Neural cell (in vitro differentiated cells): ENCODE results near the gene TACR2. TPM values are rescaled to one million over a fixed set of nuclear protein-coding genes. Genes with fewer than 3 reads are reported as not detected.

Source experiments
- H2AFZ ChIP-seq: fragments of 200-600, 300-800 bp; sonication (generic), shearing (Covaris generic); 2 replicates; pipeline ENCODE4 v1.6.0; 2014; ENCODE audit warnings: low read depth, mild to moderate bottlenecking, antibody characterized with exemption, low read length, moderate library complexity
- H3F3A ChIP-seq: fragments of 200-600 bp; shearing (Covaris generic); 2 replicates; pipeline ENCODE4 v1.6.1; 2016; ENCODE audit warnings: mild to moderate bottlenecking, moderate library complexity, mixed read lengths, antibody characterized with exemption, low read length; ENCODE audit not compliant: insufficient read depth, poor library complexity, severe bottlenecking
- H3K27ac ChIP-seq: fragments of 200-600, 300-800 bp; sonication (generic), shearing (Covaris generic); 2 replicates; pipeline ENCODE4 v1.5.1; 2014; ENCODE audit warnings: mild to moderate bottlenecking, low read length, moderate library complexity
- H3K27me3 ChIP-seq: fragments of 300-800, 200-600 bp; sonication (generic), shearing (Covaris generic); 2 replicates; pipeline ENCODE4 v1.6.0; 2014; ENCODE audit warnings: mild to moderate bottlenecking, low read depth, low read length, moderate library complexity; ENCODE audit not compliant: insufficient read depth
- H3K36me3 ChIP-seq: fragments of 300-800, 200-600 bp; sonication (generic), shearing (Covaris generic); 2 replicates; pipeline ENCODE4 v1.5.1; 2014; ENCODE audit warnings: mild to moderate bottlenecking, antibody characterized with exemption, low read length, moderate library complexity; ENCODE audit not compliant: insufficient read depth
- H3K4me2 ChIP-seq: fragments of 300-800, 200-600 bp; sonication (generic), shearing (Covaris generic); 2 replicates; pipeline ENCODE4 v1.6.0; 2014; ENCODE audit warnings: mild to moderate bottlenecking, low read length
- H3K4me3 ChIP-seq: fragments of 300-800, 200-600 bp; sonication (generic), shearing (Covaris generic); 2 replicates; pipeline ENCODE4 v1.5.1; 2014; ENCODE audit warnings: mild to moderate bottlenecking, low read length, moderate library complexity
- H3K79me2 ChIP-seq: fragments of 200-600 bp; shearing (Covaris generic); replicated peaks from 2 replicates; pipeline ENCODE4 v1.6.0; 2014; ENCODE audit warnings: mild to moderate bottlenecking, low read length, moderate library complexity; ENCODE audit not compliant: insufficient read depth
- H3K9ac ChIP-seq: fragments of 300-800, 200-600 bp; sonication (generic), shearing (Covaris generic); 2 replicates; pipeline ENCODE4 v1.6.1; 2016; ENCODE audit warnings: mild to moderate bottlenecking, low read length, mixed read lengths
- H3K9me2 ChIP-seq: fragments of 200-600 bp; shearing (Covaris generic); 2 replicates; pipeline ENCODE4 v1.6.1; 2016; ENCODE audit warnings: mild to moderate bottlenecking, low read length, mixed read lengths; ENCODE audit not compliant: insufficient read depth
- H3K9me3 ChIP-seq: fragments of 200-600, 300-800 bp; sonication (generic), shearing (Covaris generic); 2 replicates; pipeline ENCODE4 v1.6.1; 2016; ENCODE audit warnings: mild to moderate bottlenecking, mixed run types, low read length, moderate library complexity, mixed read lengths
- H4K20me1 ChIP-seq: fragments of 200-600 bp; shearing (Covaris generic); 2 replicates; pipeline ENCODE4 v1.6.1; 2016; ENCODE audit warnings: mild to moderate bottlenecking, mixed run types; ENCODE audit not compliant: insufficient read depth
- EP300 ChIP-seq: fragments of 450-650 bp; conservative IDR thresholded peaks from 2 replicates; pipeline ENCODE4 v1.6.1; 2014; ENCODE audit warnings: antibody characterized with exemption, mild to moderate bottlenecking, moderate library complexity; ENCODE audit not compliant: poor library complexity, severe bottlenecking
- EZH2 ChIP-seq: fragments of 200-600, 300-800 bp; shearing (Covaris generic), sonication (generic); IDR thresholded peaks from 2 replicates; pipeline ENCODE4 v1.6.1; 2014; ENCODE audit warnings: antibody characterized with exemption, low read length, borderline replicate concordance, mild to moderate bottlenecking; ENCODE audit not compliant: insufficient read depth, poor library complexity, severe bottlenecking
- MXI1 ChIP-seq: fragments of 450-650 bp; conservative IDR thresholded peaks from 2 replicates; pipeline ENCODE4 v1.6.1; 2014; ENCODE audit warnings: antibody characterized with exemption, mild to moderate bottlenecking; ENCODE audit not compliant: poor library complexity, severe bottlenecking
- POLR2AphosphoS5 ChIP-seq: IDR thresholded peaks from 2 replicates; pipeline ENCODE4 v1.6.1; 2012
- RAD21 ChIP-seq: fragments of 450-650 bp; conservative IDR thresholded peaks from 2 replicates; pipeline ENCODE4 v1.6.1; 2014; ENCODE audit warnings: antibody characterized with exemption, mild to moderate bottlenecking, moderate library complexity
- SMC3 ChIP-seq: fragments of 450-650 bp; conservative IDR thresholded peaks from 2 replicates; pipeline ENCODE4 v1.6.1; 2014; ENCODE audit warnings: antibody characterized with exemption, mild to moderate bottlenecking, moderate library complexity; ENCODE audit not compliant: poor library complexity
- TAF1 ChIP-seq: IDR thresholded peaks from 2 replicates; pipeline ENCODE4 v1.6.1; 2012; ENCODE audit warnings: low read depth
- polyA plus RNA-seq: library from polyadenylated mRNA; depleted of rRNA; stranded (reverse); fragments of >200 nt; gene quantifications from 2 replicates; pipeline ENCODE4 v1.2.3, GENCODE V29; 2014
- TF ChIP-seq, protein P1 (sequence below): IDR thresholded peaks from 2 replicates; pipeline ENCODE4 v1.6.1; 2012; ENCODE audit warnings: borderline replicate concordance
- TF ChIP-seq, protein P2 (sequence below): fragments of 450-650 bp; IDR thresholded peaks from 2 replicates; pipeline ENCODE4 v1.5.1; 2014; ENCODE audit warnings: antibody characterized with exemption, mild to moderate bottlenecking, moderate library complexity; ENCODE audit not compliant: poor library complexity, severe bottlenecking

Gene TACR2
- polyA plus RNA-seq, 1 donor from 2014 or later: not detected

DNA sequence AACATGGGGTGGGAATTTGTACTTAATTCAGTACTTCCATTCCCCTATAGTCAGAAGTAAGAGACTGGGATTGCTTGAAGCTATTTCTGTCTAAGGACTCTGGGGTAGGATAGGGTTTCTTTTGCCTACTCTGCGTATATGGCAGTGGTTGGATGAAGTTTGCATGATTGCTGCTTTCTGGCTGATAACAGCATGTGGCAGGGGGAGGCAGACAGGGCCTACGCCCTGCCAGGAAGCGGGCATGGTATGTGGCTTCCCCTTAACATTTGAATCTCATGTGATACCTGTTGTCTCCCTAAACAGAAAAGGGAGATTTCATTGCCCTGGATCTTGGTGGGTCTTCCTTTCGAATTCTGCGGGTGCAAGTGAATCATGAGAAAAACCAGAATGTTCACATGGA, 57.1 kb downstream of the TACR2 start:
- no peak overlapping the region for H3K27ac ChIP-seq
- no peaks in the 10 kb centered on the region for H3K9me2 ChIP-seq
- H3F3A ChIP-seq: no peaks in the 10 kb centered on the region
- H2AFZ ChIP-seq: no peak overlapping the region
- H3K4me2 ChIP-seq: no peak overlapping the region
- H3K9me3 ChIP-seq: no peaks in the 10 kb centered on the region
- no peaks in the 10 kb centered on the region for H3K79me2 ChIP-seq
- no peak overlapping the region for H3K4me3 ChIP-seq
- no peaks in the 10 kb centered on the region for H3K27me3 ChIP-seq
- no peak overlapping the region for H3K9ac ChIP-seq
- TF ChIP-seq RAD21 (no peak), POLR2AphosphoS5 (no peak), EZH2 (no peak), SMC3 (no peak), EP300 (no peak), MXI1 (no peak), TAF1 (no peak)
- TF ChIP-seq, protein P1, sequence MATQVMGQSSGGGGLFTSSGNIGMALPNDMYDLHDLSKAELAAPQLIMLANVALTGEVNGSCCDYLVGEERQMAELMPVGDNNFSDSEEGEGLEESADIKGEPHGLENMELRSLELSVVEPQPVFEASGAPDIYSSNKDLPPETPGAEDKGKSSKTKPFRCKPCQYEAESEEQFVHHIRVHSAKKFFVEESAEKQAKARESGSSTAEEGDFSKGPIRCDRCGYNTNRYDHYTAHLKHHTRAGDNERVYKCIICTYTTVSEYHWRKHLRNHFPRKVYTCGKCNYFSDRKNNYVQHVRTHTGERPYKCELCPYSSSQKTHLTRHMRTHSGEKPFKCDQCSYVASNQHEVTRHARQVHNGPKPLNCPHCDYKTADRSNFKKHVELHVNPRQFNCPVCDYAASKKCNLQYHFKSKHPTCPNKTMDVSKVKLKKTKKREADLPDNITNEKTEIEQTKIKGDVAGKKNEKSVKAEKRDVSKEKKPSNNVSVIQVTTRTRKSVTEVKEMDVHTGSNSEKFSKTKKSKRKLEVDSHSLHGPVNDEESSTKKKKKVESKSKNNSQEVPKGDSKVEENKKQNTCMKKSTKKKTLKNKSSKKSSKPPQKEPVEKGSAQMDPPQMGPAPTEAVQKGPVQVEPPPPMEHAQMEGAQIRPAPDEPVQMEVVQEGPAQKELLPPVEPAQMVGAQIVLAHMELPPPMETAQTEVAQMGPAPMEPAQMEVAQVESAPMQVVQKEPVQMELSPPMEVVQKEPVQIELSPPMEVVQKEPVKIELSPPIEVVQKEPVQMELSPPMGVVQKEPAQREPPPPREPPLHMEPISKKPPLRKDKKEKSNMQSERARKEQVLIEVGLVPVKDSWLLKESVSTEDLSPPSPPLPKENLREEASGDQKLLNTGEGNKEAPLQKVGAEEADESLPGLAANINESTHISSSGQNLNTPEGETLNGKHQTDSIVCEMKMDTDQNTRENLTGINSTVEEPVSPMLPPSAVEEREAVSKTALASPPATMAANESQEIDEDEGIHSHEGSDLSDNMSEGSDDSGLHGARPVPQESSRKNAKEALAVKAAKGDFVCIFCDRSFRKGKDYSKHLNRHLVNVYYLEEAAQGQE: no peak
- TF ChIP-seq, protein P2, sequence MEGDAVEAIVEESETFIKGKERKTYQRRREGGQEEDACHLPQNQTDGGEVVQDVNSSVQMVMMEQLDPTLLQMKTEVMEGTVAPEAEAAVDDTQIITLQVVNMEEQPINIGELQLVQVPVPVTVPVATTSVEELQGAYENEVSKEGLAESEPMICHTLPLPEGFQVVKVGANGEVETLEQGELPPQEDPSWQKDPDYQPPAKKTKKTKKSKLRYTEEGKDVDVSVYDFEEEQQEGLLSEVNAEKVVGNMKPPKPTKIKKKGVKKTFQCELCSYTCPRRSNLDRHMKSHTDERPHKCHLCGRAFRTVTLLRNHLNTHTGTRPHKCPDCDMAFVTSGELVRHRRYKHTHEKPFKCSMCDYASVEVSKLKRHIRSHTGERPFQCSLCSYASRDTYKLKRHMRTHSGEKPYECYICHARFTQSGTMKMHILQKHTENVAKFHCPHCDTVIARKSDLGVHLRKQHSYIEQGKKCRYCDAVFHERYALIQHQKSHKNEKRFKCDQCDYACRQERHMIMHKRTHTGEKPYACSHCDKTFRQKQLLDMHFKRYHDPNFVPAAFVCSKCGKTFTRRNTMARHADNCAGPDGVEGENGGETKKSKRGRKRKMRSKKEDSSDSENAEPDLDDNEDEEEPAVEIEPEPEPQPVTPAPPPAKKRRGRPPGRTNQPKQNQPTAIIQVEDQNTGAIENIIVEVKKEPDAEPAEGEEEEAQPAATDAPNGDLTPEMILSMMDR: no peak
- H4K20me1 ChIP-seq: no peaks in the 10 kb centered on the region
- H3K36me3 ChIP-seq: no peaks in the 10 kb centered on the region

DNA sequence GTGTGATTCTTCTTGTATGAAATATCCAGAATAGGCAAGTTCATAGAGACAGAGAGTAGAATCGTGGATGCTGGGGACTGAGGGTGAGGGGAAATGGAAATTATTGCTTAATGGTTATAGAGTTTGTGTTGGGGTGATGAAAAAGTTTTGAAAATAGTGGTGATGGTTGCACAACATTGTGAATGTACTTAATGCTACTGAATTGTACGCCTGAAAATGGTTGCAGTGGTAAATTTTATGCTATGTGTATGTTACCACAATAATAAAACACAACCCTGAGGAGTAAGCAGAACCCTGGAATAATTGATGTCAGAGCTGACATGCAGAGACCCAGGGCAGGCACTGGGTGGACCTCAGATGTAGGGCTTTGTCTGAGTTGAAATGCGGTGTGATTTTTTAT, 57.6 kb downstream of the TACR2 start:
- no peak overlapping the region for H2AFZ ChIP-seq
- H3K27ac ChIP-seq: no peak overlapping the region
- no peaks in the 10 kb centered on the region for H3K27me3 ChIP-seq
- H3K9me3 ChIP-seq: no peaks in the 10 kb centered on the region
- H3K4me2 ChIP-seq: no peak overlapping the region
- H3F3A ChIP-seq: no peaks in the 10 kb centered on the region
- H3K4me3 ChIP-seq: no peak overlapping the region
- no peaks in the 10 kb centered on the region for H3K9me2 ChIP-seq
- H3K79me2 ChIP-seq: no peaks in the 10 kb centered on the region
- no peak overlapping the region for H3K9ac ChIP-seq
- TF ChIP-seq SMC3 (no peak), TAF1 (no peak), EP300 (no peak), MXI1 (no peak), POLR2AphosphoS5 (no peak), RAD21 (no peak), EZH2 (no peak)
- TF ChIP-seq, protein P2: no peak
- TF ChIP-seq, protein P1: no peak
- no peaks in the 10 kb centered on the region for H4K20me1 ChIP-seq
- no peaks in the 10 kb centered on the region for H3K36me3 ChIP-seq
